AG10803 (cell line): Measurements from ENCODE around the gene ETNK1.

Source experiments
- DNase-seq: peaks from one replicate; pipeline ENCODE4 v3.0.0; 2010; ENCODE audit warnings: low read depth
- H3K4me3 ChIP-seq: 2 replicates; pipeline ENCODE4 v1.5.1; 2011; ENCODE audit warnings: mild to moderate bottlenecking, low read length, control low read depth
- TF ChIP-seq, protein P1 (sequence below): conservative IDR thresholded peaks from 2 replicates; pipeline ENCODE4 v1.5.1; 2011; ENCODE audit warnings: mild to moderate bottlenecking, low read length, control low read depth, inconsistent platforms

Gene ETNK1

DNA sequence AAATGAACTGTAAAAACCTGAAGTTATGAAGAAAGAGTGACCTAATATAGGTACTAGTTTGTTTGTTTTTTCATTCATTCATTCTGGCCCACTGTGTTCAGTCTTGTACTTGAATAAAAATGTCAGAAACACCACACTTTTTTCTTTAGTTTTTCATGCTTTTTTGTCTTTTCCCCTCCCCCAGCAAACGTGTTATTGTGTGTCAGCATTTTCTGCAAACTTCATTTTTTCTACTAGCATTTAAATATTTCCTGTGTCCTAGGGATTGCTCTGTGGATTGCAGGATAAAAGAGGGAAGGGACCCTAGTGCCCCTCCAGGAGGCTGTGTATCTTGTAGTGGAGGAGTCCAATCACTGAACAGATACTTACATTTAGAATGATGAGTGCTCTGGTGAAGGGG lies 42.2 kb downstream of the ETNK1 start:
- no peak for DNase-seq
- TF ChIP-seq, protein P1, sequence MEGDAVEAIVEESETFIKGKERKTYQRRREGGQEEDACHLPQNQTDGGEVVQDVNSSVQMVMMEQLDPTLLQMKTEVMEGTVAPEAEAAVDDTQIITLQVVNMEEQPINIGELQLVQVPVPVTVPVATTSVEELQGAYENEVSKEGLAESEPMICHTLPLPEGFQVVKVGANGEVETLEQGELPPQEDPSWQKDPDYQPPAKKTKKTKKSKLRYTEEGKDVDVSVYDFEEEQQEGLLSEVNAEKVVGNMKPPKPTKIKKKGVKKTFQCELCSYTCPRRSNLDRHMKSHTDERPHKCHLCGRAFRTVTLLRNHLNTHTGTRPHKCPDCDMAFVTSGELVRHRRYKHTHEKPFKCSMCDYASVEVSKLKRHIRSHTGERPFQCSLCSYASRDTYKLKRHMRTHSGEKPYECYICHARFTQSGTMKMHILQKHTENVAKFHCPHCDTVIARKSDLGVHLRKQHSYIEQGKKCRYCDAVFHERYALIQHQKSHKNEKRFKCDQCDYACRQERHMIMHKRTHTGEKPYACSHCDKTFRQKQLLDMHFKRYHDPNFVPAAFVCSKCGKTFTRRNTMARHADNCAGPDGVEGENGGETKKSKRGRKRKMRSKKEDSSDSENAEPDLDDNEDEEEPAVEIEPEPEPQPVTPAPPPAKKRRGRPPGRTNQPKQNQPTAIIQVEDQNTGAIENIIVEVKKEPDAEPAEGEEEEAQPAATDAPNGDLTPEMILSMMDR: no peak
- no peak overlapping the region for H3K4me3 ChIP-seq

DNA sequence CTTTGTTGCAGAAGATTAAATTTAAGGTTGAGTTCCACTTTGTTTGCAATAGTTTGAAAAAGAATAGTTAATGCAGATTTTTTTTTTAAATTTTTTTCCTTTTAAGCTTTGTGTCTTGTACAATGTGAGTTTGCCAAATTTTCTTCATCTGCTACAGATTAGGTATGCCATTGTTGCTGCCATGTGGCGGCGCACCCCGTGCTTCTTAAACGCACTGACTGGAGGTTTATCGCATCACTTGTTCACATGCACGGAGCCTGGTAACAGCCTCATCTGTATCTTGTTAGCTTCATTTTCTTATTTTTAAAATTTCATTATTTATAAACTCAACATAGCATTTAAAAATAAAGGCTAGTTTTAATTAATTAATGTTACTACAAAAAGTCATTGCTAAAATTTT lies 43.5 kb downstream of the ETNK1 start:
- TF ChIP-seq, protein P1: no peak
- DNase-seq: peak; percentile 41
- H3K4me3 ChIP-seq: no peak overlapping the region

DNA sequence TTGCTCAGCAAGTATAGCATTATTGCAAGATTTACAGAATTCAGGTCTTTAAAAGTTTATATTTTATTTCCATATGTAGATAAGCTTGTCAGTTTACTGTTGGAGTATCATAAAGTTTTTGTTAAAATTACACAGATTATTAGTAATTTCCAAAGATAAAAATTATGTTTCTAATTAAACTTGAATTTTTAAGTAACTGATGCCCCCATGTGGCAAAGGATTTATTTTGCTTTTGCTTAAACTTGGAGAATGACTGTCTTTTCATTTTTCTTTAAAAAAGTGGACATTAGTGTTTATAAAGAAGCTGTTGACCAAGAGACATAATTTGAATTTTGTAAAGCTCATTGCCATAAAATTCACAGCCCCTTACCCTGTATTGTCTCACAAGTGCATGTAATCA lies 45.8 kb downstream of the ETNK1 start:
- TF ChIP-seq, protein P1: peak; percentile 38
- DNase-seq: peak; percentile 33
- no peak overlapping the region for H3K4me3 ChIP-seq

DNA sequence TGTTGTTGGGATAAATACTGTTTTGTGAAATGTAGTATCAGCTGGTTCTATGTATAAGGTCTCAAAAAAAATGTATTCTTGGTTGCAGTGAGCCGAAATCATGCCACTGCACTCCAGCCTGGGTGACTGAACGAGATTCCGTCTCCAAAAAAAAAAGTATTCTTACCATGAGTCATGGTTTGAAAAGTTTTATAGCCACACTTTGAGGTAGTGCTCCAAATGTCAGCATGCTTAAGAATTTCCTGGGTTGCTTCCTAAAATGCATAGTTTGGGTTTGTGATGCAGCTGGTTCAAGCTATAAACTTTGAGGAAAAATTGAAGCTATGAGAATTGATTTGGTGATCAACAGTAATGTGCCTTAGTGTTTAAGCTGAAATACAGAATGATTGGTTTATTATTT lies 48.0 kb downstream of the ETNK1 start:
- peak; percentile 86 for DNase-seq
- no peak overlapping the region for H3K4me3 ChIP-seq
- TF ChIP-seq, protein P1: no peak

DNA sequence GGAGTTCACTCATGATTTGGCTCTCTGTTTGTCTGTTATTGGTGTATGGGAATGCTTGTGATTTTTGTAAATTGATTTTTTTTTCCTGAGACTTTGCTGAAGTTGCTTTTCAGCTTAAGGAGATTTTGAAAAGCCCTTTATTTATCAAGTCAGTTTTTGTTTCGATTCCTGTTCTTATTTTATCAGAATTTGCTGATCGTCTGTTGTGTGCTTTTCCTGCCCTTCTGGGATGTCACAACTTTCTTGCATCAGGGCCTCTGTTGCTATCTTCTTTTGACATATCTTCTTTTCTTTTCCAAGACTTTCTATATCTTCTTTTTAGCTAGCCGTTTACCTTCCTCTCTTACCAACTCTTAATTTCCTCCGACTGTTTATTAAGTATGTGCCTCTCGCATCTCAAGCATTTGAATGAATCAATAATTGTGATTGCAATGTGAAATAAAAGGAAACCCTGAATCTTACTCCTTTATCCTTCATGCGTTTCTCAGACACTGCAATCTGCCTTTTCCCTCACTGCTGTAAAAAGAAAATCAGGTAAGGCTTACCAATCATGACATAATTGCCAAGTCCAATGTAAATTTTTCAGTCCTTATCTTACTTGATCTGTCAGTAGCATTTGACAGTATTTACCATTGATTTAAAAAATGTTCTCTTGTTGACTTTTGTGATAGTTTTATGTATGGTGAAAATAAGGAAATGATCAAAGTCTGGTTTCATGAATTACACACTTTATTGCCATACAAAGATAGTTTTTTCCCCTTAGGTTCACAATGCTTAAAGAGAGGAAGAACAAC lies 53.0 kb downstream of the ETNK1 start:
- H3K4me3 ChIP-seq: no peak overlapping the region
- TF ChIP-seq, protein P1: no peak
- no peak for DNase-seq

DNA sequence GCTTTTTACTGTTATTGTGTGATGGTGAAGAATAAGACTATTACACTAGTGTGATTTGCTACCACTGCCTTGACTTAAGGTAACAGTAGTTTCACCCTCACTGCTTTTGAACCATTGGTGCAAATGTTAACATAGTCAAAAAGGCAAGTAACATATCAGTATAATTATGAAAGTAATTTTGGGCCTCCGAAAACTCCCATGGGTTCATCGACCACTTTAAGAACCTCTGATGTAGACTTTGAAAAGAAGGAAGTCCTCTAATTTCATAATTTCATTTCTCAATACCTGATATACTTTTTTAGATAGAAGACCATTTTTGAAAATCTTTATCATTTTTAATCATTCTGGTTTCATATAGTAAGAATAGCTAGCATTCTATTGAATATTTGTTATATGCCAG lies 57.7 kb downstream of the ETNK1 start:
- no peak overlapping the region for H3K4me3 ChIP-seq
- TF ChIP-seq, protein P1: no peak
- no peak for DNase-seq

DNA sequence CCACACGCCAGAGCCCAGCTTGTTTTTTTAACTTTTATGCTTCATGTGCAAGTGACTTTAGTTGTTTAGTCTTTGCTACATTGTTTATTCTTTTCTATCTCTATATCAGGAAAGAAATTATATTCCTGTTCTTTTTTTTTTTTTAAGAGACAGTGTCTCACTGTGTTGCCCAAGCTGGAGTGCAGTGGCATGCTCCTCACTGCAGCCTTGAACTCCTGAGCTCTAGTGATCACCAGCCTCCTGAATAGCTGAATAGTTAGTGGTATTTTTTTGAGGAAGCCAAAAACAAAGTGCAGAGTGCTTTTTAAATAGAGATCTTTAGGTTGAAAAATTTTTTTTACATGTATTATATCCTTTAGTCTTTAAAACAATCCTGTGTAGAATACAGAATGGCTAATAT lies 58.2 kb downstream of the ETNK1 start:
- no peak for DNase-seq
- H3K4me3 ChIP-seq: no peak overlapping the region
- TF ChIP-seq, protein P1: no peak
